ENCODE results near the gene IFIH1.

IFIH1 gene

GRCh38 chr2:162256591-162256991 is 61.9 kb downstream of the IFIH1 start:
- no peak for DNase-seq

GRCh38 chr2:162254236-162254871 is 64.1 kb downstream of the IFIH1 start:
- DNase-seq, result no peak

DNA sequence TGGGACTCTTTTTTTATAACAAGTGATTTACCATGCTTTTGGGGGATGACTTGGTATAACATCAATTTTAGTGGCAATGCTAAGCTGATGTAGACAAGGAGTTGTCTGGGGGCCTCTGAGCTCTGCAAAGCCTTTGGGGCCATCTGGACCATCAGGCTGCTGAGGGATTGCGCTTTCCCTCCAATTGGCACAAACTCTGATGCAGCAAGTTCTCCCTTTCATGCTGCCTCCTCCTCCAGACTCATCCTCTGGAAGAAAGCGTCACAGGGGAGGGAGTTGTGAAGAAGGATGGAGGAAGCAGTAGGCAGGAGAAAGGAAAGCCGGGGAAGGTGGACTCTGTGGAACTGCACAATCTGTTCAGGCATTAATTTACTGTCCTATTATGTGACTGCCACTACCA is 65.0 kb downstream of the IFIH1 start:
- DNase-seq, result no peak

GRCh38 chr2:162252153-162252552 is 66.3 kb downstream of the IFIH1 start:
- DNase-seq, result no peak

DNA sequence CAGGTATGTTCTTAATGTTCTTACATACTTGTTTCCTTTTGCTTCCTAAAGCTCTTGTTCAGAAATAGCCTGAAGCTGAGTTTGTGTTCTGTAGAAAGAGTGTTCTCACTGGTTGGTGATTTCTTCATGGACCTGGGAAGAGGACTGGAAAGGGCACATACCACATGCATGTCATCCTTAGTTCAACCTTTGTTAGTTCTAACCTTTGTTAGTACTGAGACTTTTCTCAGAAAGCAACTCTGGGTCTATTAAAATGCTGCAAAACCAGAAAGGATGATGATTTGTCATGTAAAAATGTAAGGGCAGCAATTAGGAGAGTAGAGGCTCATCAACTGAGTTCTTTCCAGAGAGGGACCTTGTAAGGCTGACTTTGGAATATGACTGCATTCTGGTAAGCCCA is 72.7 kb downstream of the IFIH1 start:
- DNase-seq, result no peak

GRCh38 chr2:162245061-162245460 is 73.4 kb downstream of the IFIH1 start:
- DNase-seq, result no peak

DNA sequence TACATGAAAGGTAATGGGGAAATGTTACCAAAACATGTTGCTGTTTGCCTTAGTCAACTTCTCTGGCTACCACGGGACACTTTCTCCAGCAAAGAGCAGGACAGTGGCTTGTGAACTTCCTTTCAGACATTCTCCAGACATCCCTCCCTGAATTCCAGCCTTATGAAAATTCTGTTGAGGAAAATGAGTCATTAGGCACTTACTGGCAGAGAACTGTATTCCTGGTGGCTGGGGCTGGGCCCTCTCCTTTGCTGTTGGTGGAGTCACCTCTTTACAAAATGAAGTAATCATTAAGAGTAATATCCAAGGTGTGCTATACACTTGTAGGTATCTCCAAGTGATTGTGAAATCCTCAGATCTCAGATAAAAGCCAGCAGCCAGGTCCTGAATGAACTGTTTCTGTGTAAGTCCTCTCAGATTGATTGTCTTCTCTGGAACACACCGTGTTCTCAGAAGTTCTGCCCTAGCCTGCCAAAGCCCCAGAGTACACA is 73.9 kb downstream of the IFIH1 start:
- DNase-seq, result no peak

- no peak for DNase-seq
Observed at GRCh38 chr2:162243715-162244114, 74.8 kb downstream of the IFIH1 start.

DNA sequence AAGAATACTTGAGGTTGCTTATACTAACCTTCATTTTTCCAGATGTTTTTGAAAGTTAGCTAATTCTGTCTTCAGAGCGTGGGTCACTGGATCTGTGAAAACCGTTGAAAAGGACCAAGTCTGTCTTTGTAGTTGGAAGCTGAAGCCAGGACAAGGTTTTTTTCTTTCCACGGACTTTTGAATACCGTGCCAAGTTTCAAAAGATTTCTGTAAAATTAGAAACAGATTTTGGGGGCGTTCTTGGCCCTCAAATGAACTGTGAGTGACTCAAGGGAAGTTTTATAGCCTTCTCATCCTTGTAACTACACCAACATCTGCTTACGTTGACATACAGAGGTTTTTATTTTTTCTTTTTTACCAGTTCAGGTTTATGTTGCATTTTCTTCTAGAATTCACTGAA is 75.2 kb downstream of the IFIH1 start, which contains the start of gene FAP:
Gene FAP (minus strand): TSS at position 152 of the 400 bp plus-strand sequence. CDS start 118 bp downstream, at position 34.
- no peak for DNase-seq

- DNase-seq, result no peak
Observed at GRCh38 chr2:162242586-162243280, 75.8 kb downstream of the IFIH1 start.

DNA sequence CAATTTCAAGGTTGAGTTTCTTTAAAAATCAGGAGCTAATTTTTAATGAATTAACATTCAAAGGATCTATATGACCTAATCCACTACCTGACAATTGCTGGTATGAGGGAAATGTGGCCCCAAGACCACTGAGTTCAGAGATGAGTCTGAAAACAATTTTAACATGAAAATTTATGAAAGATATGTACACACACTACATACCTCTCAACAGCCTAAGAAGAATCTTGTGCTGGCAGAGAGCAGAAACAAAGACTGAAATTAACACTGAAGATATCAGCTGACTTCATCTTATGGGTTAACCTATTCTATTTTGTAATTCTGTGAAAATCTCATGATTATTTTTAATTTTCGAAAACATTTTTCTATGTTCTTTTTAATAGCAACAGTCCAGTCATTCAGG is 76.9 kb downstream of the IFIH1 start:
- DNase-seq, result no peak

- DNase-seq, result no peak
Observed at GRCh38 chr2:162234620-162235462, 83.6 kb downstream of the IFIH1 start.

DNA sequence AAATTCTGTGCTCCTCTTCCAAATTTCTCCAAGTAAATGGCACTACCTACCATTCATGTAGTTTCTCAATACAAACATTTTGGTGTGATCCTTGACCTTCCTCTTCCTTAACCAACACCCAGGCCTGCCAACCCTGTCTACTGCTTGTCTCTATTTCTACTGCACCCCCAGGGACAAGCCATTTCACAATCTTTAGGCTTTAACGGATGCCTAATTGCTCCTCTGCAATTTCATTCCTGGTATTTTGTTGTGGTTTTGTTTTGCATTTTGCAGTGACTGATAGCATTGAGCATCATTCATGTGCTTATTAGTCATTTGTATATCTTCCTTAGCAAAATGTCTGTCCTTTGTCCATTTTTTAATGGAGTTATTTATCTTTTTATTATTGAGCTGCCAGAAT is 85.3 kb downstream of the IFIH1 start:
- DNase-seq, result no peak

- DNase-seq, result no peak
Observed at GRCh38 chr2:162232671-162233070, 85.8 kb downstream of the IFIH1 start.

- DNase-seq, result no peak
Observed at GRCh38 chr2:162232027-162232426, 86.5 kb downstream of the IFIH1 start.

GRCh38 chr2:162230761-162231160 is 87.7 kb downstream of the IFIH1 start:
- DNase-seq, result no peak

- DNase-seq, result no peak
Observed at GRCh38 chr2:162226836-162227235, 91.6 kb downstream of the IFIH1 start.

DNA sequence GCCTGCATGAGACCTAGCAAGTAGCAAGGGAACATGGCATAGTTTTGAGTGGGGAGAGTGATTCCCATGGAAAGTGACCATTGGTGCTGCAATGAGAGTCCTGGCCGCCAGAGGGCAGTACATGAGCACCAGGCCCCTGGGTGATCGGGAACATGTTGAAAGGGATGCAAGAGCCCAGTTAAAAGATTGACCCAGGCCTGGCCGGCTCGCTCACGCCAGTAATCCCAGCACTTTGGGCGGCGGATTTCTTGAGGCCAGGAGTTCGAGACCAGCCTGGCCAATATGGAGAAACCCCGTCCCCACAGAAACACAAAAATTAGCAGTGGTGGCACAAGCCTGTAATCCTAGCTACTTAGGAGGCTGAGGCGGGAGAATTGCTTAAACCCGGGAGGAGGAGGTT is 97.4 kb downstream of the IFIH1 start:
- no peak for DNase-seq

DNA sequence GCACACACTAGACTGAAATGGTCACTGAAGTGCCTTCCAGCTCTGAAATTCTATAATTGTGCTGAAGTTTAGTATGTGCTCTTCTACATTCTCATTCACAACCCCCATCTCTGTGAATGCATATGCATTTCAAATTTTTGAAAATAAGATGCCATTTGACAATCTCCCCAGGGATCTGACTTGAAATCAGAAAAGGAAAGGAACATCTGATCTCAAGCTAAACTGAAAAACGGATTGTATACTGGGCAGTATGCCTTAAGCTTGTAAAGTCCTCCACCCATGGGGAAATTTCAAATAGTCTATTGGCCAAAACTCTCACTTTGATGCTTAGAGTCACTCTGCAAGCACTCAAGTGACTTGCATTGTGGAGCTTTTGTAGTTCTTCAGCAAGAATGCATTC is 98.1 kb downstream of the IFIH1 start:
- DNase-seq, result no peak

DNA sequence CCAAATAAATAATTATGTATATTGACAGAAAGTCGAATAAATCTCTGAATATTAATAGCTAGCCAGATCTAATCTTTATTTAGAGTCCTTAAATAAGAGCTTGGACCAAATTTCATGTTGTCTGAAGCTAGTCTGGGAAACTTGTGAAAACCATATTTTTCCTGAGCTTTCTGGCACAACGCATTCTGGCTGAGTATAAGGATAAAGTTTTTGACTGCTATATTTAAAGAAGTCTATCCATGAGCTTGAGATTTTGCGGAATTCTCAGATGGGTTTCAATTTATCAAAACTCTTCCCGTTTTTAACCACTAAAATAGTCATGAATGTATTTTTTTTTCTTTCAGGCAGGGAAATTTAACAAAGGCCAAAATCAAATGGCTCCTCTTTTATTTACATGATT is 99.1 kb downstream of the IFIH1 start:
- no peak for DNase-seq

DNA sequence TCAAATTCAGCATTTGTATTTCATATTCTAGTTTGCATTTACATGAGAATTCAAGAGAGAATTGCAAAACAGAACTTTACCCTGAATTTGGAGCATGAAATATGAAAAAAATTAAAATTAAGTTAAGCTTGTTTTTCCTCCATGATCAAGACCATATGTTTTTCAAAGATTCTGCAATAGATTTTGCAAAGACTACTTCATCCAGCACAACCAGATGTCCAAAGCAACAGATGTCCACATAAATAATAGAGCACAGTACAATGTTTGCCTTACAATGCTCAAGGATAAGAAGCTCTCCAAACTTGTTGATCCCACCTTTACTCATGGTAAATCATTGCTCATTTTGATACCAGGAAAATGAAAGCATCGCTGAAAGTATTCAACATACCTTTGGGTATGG is 100.9 kb downstream of the IFIH1 start:
- no peak for DNase-seq

All from NCI-H1092 (cell line).